SK-N-SH (cell line): ENCODE results near the gene CUX1. TPM values are rescaled to one million over a fixed set of nuclear protein-coding genes. Genes with fewer than 3 reads are reported as not detected.

ENCODE experiments used
- CTCF ChIA-PET: fragments of 300-600, 350-600 bp; formaldehyde crosslinking; extraction: SDS; loops from one replicate; lab custom pipeline; 2021; lab: Yijun Ruan, JAX
- POLR2A ChIA-PET: fragments of 350-600 bp; sonication (Branson Sonifier 250); formaldehyde crosslinking; extraction: SDS; loops from one replicate; lab custom pipeline; 2020; ENCODE audit warnings: antibody characterized with exemption, inconsistent platforms; lab: Yijun Ruan, JAX
- DNase-seq: peaks from one replicate; pipeline ENCODE4 v3.0.0; 2012
- H2AFZ ChIP-seq: fragments of 200-600 bp; sonication (generic); 2 replicates; pipeline ENCODE4 v1.8.1; 2016; ENCODE audit warnings: antibody characterized with exemption, mild to moderate bottlenecking, low read depth
- H3F3A ChIP-seq: fragments of 200-600 bp; sonication (generic); replicated peaks from 2 replicates; pipeline ENCODE3; 2016; ENCODE audit warnings: antibody characterized with exemption, mild to moderate bottlenecking; ENCODE audit not compliant: insufficient read depth
- H3K27ac ChIP-seq, 2 experiments: fragments of 200-500 bp in 1 of 2; fragments of 200-600 bp in 1 of 2; sonication (Bioruptor generic) in 1 of 2; sonication (generic), shearing (Covaris generic) in 1 of 2; 2 replicates each; pipeline versions ENCODE4 v1.5.1 to v1.6.1; 2014 to 2016; ENCODE audit warnings: low read depth in 2 of 2, inconsistent platforms in 1 of 2, low read length in 1 of 2, mild to moderate bottlenecking in 1 of 2, mixed read lengths in 1 of 2
- H3K27me3 ChIP-seq: fragments of 200-600 bp; sonication (generic), shearing (Covaris generic); 2 replicates; pipeline ENCODE4 v1.6.1; 2016; ENCODE audit warnings: mixed run types; ENCODE audit not compliant: insufficient read depth
- H3K36me3 ChIP-seq, 2 experiments: fragments of 200-500 bp in 1 of 2; fragments of 200-600 bp in 1 of 2; sonication (Bioruptor generic) in 1 of 2; sonication (generic) in 1 of 2; replicated peaks in 1 of 2; 2 replicates each; pipeline versions ENCODE3 to v1.5.1; 2014 to 2016; ENCODE audit warnings: low read length in 1 of 2, mild to moderate bottlenecking in 1 of 2; ENCODE audit not compliant: insufficient read depth in 2 of 2, control insufficient read depth in 1 of 2
- H3K4me1 ChIP-seq, 2 experiments: fragments of 200-500 bp in 1 of 2; fragments of 200-600 bp in 1 of 2; sonication (Bioruptor generic) in 1 of 2; sonication (generic), shearing (Covaris generic) in 1 of 2; 2 replicates each; pipeline versions ENCODE4 v1.5.1 to v1.6.1; 2014 to 2016; ENCODE audit warnings: low read depth in 1 of 2, low read length in 1 of 2, mixed run types in 1 of 2; ENCODE audit not compliant: insufficient read depth in 2 of 2, control insufficient read depth in 1 of 2
- H3K4me2 ChIP-seq: fragments of 200-600 bp; sonication (generic), shearing (Covaris generic); 2 replicates; pipeline ENCODE4 v1.6.1; 2017; ENCODE audit warnings: mixed run types
- H3K4me3 ChIP-seq, 2 experiments: fragments of 200-500 bp in 1 of 2; fragments of 200-600 bp in 1 of 2; sonication (Bioruptor generic) in 1 of 2; sonication (generic), shearing (Covaris generic) in 1 of 2; 2 replicates each; pipeline versions ENCODE4 v1.5.1 to v1.8.1; 2014 to 2016; ENCODE audit warnings: low read depth in 2 of 2, inconsistent platforms in 1 of 2, low read length in 1 of 2, mild to moderate bottlenecking in 1 of 2, mixed read lengths in 1 of 2, moderate library complexity in 1 of 2
- H3K79me2 ChIP-seq: fragments of 200-600 bp; sonication (generic); 2 replicates; pipeline ENCODE4 v1.8.1; 2017; ENCODE audit warnings: mild to moderate bottlenecking; ENCODE audit not compliant: insufficient read depth
- H3K9ac ChIP-seq: fragments of 200-600 bp; sonication (generic); 2 replicates; pipeline ENCODE4 v1.6.1; 2017; ENCODE audit warnings: mixed run types
- H3K9me2 ChIP-seq: fragments of 200-600 bp; sonication (generic); 2 replicates; pipeline ENCODE4 v1.6.1; 2017; ENCODE audit warnings: mixed run types
- H3K9me3 ChIP-seq: fragments of 200-600 bp; sonication (generic); 2 replicates; pipeline ENCODE4 v1.6.1; 2017; ENCODE audit warnings: mixed run types, mild to moderate bottlenecking, moderate library complexity
- H4K20me1 ChIP-seq: fragments of 200-600 bp; sonication (generic); 2 replicates; pipeline ENCODE4 v1.6.1; 2017; ENCODE audit warnings: mild to moderate bottlenecking, mixed run types; ENCODE audit not compliant: insufficient read depth
- CHD2 ChIP-seq: fragments of 150-350 bp; IDR thresholded peaks from 2 replicates; pipeline ENCODE4 v1.6.1; 2018; ENCODE audit warnings: low read length; ENCODE audit not compliant: partially characterized antibody
- ELF1 ChIP-seq: IDR thresholded peaks from 2 replicates; pipeline ENCODE4 v1.4.0; 2012
- EP300 ChIP-seq, 2 experiments: IDR thresholded peaks; 2 replicates each; pipeline versions ENCODE4 v1.4.0 to v1.6.1; 2012; ENCODE audit warnings: borderline replicate concordance in 1 of 2, low read depth in 1 of 2, low read length in 1 of 2
- GATA2 ChIP-seq: sonication (generic); formaldehyde crosslinking; IDR thresholded peaks from 2 replicates; pipeline ENCODE4 v1.5.0; 2020; ENCODE audit warnings: mild to moderate bottlenecking, missing genetic modification reagents
- MXI1 ChIP-seq: IDR thresholded peaks from 2 replicates; pipeline ENCODE4 v1.6.1; 2012; ENCODE audit warnings: mild to moderate bottlenecking, low read depth, low read length, improper control_type of control experiment
- NFIC ChIP-seq: IDR thresholded peaks from 2 replicates; pipeline ENCODE4 v1.4.0; 2012; ENCODE audit warnings: borderline replicate concordance
- RCOR1 ChIP-seq: fragments of 150-350 bp; IDR thresholded peaks from 2 replicates; pipeline ENCODE4 v1.6.1; 2017; ENCODE audit warnings: antibody characterized with exemption, low read length
- SMC3 ChIP-seq: IDR thresholded peaks from 2 replicates; pipeline ENCODE4 v1.6.1; 2012; ENCODE audit warnings: low read depth, low read length, improper control_type of control experiment
- TCF12 ChIP-seq: IDR thresholded peaks from 2 replicates; pipeline ENCODE4 v1.4.0; 2012
- TEAD4 ChIP-seq: IDR thresholded peaks from 2 replicates; pipeline ENCODE4 v1.4.0; 2012; ENCODE audit warnings: mild to moderate bottlenecking, borderline replicate concordance; ENCODE audit not compliant: insufficient read depth
- WGBS: methylation state at CpG from one replicate; pipeline ENCODE4 v1.1.6; 2017; ENCODE audit warnings: low lambda C conversion rate; 5-methylcytosine and 5-hydroxymethylcytosine counted together
- polyA plus RNA-seq, 3 experiments: library from polyadenylated mRNA; depleted of rRNA; stranded (reverse); fragments of >200 nt; gene quantifications; 2 replicates each; pipeline ENCODE4 v1.2.3, GENCODE V29; 2012
- TF ChIP-seq, protein P1 (sequence below): IDR thresholded peaks from 2 replicates; pipeline ENCODE4 v1.6.1; 2012; ENCODE audit warnings: mild to moderate bottlenecking, low read depth, low read length, moderate library complexity
- TF ChIP-seq, protein P2 (sequence below): fragments of 150-350 bp; IDR thresholded peaks from 2 replicates; pipeline ENCODE4 v1.6.1; 2016; ENCODE audit warnings: mild to moderate bottlenecking, low read depth, low read length
- TF ChIP-seq, protein P3 (sequence below): fragments of 150-350 bp; IDR thresholded peaks from 2 replicates; pipeline ENCODE4 v1.6.1; 2017; ENCODE audit warnings: antibody characterized with exemption, low read length, low read depth, borderline replicate concordance
- TF ChIP-seq, protein P4 (sequence below): IDR thresholded peaks from 2 replicates; pipeline ENCODE4; 2012

The CUX1 gene
- polyA plus RNA-seq, 1 of the 3 experiments (the other 2 are of a cell fraction) = 68.6 TPM

DNA sequence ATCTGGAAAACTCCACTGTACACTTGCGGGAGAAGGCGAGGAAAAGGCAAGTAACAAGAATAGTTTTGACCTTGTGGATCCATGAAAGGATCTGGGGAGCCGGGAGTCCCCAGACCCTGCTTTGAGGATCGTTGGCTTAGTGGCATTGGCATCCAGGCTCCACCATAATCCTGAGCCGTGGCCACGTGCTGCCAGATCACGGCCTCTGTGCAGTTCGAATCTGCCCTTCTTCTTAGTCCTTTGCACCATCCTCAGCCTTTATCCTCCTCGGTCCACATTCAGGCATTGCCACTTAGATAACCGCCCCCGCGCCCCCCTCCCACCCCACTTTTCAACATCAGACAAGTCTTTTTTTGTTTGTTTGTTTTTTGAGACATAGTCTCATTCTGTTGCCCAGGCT is 201.4 kb downstream of the CUX1 start:
- DNase-seq = no peak
- Histone ChIP-seq H3K27me3 (no peaks in the 10 kb centered on the region), H3K9ac (no peak overlapping the region), H3K27ac (no peak overlapping the region), H3K9me3 (no peaks in the 10 kb centered on the region), H2AFZ (no peak overlapping the region), H3K9me2 (no peaks in the 10 kb centered on the region), H3K79me2 (peaks cover 26% of the 10 kb centered on the region), H4K20me1 (no peaks in the 10 kb centered on the region), H3K36me3 (no peaks in the 10 kb centered on the region), H3K4me1 (peaks cover 0 to 16% of the 10 kb centered on the region in 2 experiments; a peak in 2 of 4 replicates), H3K4me2 (no peak overlapping the region), H3F3A (no peaks in the 10 kb centered on the region), H3K4me3 (no peak overlapping the region)
- ChIA-PET CTCF (no interaction called here), POLR2A (no interaction called here)
- 92% methylated on average over 12 of the region's 12 CpGs for WGBS
- TF ChIP-seq CHD2 (no peak), ELF1 (no peak), EP300 (IDR thresholded peaks at IDR 0.05; ENCODE audit: borderline replicate concordance in 1 of 2, low read depth in 1 of 2, low read length in 1 of 2) (no peak), TEAD4 (no peak), MXI1 (no peak), NFIC (no peak), SMC3 (no peak), GATA2 (CRISPR knock-in tag) (no peak), TCF12 (no peak), RCOR1 (no peak)
- TF ChIP-seq, protein P1, sequence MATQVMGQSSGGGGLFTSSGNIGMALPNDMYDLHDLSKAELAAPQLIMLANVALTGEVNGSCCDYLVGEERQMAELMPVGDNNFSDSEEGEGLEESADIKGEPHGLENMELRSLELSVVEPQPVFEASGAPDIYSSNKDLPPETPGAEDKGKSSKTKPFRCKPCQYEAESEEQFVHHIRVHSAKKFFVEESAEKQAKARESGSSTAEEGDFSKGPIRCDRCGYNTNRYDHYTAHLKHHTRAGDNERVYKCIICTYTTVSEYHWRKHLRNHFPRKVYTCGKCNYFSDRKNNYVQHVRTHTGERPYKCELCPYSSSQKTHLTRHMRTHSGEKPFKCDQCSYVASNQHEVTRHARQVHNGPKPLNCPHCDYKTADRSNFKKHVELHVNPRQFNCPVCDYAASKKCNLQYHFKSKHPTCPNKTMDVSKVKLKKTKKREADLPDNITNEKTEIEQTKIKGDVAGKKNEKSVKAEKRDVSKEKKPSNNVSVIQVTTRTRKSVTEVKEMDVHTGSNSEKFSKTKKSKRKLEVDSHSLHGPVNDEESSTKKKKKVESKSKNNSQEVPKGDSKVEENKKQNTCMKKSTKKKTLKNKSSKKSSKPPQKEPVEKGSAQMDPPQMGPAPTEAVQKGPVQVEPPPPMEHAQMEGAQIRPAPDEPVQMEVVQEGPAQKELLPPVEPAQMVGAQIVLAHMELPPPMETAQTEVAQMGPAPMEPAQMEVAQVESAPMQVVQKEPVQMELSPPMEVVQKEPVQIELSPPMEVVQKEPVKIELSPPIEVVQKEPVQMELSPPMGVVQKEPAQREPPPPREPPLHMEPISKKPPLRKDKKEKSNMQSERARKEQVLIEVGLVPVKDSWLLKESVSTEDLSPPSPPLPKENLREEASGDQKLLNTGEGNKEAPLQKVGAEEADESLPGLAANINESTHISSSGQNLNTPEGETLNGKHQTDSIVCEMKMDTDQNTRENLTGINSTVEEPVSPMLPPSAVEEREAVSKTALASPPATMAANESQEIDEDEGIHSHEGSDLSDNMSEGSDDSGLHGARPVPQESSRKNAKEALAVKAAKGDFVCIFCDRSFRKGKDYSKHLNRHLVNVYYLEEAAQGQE = no peak
- TF ChIP-seq, protein P2, sequence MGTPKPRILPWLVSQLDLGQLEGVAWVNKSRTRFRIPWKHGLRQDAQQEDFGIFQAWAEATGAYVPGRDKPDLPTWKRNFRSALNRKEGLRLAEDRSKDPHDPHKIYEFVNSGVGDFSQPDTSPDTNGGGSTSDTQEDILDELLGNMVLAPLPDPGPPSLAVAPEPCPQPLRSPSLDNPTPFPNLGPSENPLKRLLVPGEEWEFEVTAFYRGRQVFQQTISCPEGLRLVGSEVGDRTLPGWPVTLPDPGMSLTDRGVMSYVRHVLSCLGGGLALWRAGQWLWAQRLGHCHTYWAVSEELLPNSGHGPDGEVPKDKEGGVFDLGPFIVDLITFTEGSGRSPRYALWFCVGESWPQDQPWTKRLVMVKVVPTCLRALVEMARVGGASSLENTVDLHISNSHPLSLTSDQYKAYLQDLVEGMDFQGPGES = no peak
- TF ChIP-seq, protein P3, sequence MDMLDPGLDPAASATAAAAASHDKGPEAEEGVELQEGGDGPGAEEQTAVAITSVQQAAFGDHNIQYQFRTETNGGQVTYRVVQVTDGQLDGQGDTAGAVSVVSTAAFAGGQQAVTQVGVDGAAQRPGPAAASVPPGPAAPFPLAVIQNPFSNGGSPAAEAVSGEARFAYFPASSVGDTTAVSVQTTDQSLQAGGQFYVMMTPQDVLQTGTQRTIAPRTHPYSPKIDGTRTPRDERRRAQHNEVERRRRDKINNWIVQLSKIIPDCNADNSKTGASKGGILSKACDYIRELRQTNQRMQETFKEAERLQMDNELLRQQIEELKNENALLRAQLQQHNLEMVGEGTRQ = no peak
- TF ChIP-seq, protein P4, sequence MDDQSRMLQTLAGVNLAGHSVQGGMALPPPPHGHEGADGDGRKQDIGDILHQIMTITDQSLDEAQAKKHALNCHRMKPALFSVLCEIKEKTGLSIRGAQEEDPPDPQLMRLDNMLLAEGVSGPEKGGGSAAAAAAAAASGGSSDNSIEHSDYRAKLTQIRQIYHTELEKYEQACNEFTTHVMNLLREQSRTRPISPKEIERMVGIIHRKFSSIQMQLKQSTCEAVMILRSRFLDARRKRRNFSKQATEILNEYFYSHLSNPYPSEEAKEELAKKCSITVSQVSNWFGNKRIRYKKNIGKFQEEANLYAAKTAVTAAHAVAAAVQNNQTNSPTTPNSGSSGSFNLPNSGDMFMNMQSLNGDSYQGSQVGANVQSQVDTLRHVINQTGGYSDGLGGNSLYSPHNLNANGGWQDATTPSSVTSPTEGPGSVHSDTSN = no peak
